Fibroblast of pulmonary artery (primary cell): ENCODE data around the gene CPOX.
"Not testable (repeated sequence)": the region's sequence is repeated elsewhere in the genome, so short reads cannot be mapped to it uniquely, and the experiment has no call there.

Experiments used
- DNase-seq: peaks from one replicate; pipeline ENCODE4 v3.0.0-alpha.2; 2010; ENCODE audit warnings: low read depth
- H3K4me3 ChIP-seq: replicated peaks from 2 replicates; pipeline ENCODE4 v1.5.1; 2011; ENCODE audit warnings: low read depth, mild to moderate bottlenecking, control low read depth, low read length, moderate library complexity
- TF ChIP-seq, protein P1 (sequence below): IDR thresholded peaks from 2 replicates; pipeline ENCODE4 v1.5.1; 2011; ENCODE audit warnings: mild to moderate bottlenecking, control low read depth, low read length, inconsistent platforms; ENCODE audit errors: missing control alignments

The CPOX gene

DNA sequence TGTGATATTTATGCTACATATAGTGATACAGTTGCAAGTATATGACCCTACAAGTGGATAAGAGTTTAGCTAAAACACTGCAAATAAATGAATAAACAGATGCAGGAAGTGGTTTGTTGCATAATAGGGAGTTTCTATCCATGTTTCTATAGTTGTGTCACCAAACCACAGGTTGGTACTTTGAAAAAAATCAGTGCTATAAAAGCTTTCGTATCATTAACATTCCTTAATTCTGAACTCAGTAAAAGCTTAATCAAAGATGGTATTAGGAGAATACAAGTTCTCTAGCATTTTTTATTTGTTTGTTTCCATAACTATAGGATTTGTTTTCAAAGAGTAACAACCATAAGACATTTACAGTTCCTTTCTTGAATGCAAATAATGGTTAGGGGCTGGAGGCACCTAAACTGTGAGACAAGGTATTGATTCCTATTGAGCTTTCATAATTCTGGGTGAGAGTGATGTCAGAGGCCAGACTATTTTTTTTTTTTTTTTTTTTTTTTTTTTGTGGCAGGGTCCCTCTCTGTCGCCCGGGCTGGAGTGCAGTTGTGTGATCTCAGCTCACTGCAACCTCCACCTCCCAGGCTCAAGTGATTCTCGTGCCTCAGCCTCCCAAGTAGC, 29.6 kb downstream of the CPOX start:
- DNase-seq = peak; percentile 66
- TF ChIP-seq, protein P1, sequence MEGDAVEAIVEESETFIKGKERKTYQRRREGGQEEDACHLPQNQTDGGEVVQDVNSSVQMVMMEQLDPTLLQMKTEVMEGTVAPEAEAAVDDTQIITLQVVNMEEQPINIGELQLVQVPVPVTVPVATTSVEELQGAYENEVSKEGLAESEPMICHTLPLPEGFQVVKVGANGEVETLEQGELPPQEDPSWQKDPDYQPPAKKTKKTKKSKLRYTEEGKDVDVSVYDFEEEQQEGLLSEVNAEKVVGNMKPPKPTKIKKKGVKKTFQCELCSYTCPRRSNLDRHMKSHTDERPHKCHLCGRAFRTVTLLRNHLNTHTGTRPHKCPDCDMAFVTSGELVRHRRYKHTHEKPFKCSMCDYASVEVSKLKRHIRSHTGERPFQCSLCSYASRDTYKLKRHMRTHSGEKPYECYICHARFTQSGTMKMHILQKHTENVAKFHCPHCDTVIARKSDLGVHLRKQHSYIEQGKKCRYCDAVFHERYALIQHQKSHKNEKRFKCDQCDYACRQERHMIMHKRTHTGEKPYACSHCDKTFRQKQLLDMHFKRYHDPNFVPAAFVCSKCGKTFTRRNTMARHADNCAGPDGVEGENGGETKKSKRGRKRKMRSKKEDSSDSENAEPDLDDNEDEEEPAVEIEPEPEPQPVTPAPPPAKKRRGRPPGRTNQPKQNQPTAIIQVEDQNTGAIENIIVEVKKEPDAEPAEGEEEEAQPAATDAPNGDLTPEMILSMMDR = no peak
- H3K4me3 ChIP-seq = no peak overlapping the region

DNA sequence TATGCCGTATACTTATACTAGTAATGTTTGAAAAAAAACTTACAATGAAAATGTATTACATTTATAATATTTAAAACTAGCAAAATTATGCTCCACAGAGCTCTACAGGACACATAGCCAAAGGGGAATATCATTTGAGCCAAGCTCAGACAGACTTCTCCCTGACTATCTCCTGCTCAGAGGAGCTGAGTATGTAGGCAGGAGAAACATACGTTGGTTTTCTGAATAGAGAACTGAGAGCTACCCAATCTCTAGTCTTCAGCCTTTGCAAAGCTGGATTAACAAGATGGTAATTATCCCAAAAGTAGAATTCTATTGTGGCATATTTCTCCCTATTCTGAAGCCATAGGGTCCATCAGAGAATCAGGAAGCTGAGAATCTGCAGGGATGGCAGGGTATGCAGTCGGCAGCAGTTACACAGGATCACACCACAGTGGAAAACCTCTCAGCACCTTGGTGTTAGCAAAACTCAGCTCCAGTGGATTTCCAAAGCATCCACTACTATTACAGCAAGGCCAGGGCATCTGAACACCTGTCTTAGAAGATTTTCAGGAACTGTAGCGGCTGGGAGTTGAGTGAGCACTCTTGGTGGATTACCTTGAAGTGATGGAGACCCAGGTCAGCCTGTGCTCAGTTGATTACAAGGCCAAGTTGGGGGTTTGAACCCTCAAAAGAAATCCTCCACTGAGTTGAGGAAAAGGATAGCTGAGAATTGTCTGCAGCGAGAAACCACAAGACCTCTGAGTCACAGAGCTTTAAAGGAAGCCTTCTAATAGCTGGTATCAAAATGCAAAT, 31.5 kb downstream of the CPOX start:
- no peak for DNase-seq
- no peak overlapping the region for H3K4me3 ChIP-seq
- TF ChIP-seq, protein P1 = no peak

DNA sequence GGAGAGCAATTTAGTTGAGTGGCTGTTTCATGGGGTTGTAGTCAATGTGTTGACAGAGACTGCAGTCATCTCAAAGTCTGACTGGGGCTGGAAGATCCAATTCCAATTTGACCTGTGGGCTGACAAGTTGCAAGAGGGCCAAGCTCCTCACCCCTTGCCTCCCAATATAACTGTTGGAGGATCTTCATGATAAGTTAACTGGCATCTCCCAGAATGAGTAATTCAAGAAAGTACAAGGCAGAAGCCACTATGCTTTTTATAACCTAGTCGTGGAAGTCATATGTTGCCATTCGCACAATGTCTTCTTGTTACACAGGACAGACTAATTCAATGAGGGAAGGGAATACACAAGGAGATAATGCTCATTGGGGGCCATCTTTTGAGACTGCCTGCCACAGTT, 32.5 kb downstream of the CPOX start:
- TF ChIP-seq, protein P1 = no peak
- no peak overlapping the region for H3K4me3 ChIP-seq

DNA sequence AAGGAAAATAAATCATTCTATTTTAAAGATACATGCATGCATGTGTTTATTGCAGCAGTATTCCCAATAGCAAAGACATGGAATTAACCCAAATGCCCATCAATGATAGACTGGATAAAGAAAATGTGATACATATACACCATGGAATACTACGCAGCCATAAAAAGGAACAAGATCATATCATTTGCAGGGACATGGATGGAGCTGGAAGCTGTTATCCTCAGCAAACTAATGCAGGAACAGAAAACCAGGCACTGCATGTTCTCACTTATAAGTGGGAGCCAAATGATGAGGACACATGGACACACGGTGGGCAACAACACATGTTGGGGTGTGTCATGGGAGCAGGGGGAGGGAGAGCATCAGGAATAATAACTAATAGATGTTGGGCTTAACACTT, 33.6 kb downstream of the CPOX start:
- DNase-seq, H3K4me3 ChIP-seq: not testable (repeated sequence)

More for the DNA sequence above, 32.5 kb downstream of the CPOX start:
- no peak for DNase-seq

DNA sequence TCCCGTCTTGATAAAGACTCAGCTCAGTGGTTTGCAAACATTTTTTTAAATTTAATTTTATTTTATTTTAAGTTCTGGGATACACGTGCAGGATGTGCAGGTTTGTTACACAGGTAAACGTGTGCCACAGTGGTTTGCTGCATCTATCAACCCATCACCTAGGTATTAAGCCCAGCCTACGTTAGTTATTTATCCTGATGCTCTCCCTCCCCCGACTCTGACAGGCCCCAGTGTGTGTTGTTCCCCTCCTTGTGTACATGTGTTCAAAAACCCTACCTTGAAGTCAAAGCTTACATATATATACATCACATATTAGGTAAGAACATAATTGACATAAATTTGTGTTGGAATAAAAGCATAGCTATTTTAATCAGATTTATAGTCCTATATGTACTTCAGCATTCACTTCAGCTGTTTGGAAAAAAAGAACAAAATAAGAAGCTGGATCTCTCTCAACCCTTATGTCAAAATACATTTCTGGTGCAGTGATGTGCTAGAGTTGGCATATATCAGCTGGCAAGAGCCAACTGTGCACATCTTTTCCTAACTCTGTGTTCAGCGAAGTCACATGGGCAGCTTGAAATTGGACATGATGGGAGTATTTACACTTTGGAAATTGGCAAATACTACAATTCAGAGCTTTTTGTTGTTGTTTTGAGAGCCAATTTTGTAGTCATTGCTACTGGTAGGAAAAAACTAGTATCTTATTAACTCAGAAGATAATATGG, 35.1 kb downstream of the CPOX start:
- no peak for DNase-seq
- no peak overlapping the region for H3K4me3 ChIP-seq
- TF ChIP-seq, protein P1 = no peak

DNA sequence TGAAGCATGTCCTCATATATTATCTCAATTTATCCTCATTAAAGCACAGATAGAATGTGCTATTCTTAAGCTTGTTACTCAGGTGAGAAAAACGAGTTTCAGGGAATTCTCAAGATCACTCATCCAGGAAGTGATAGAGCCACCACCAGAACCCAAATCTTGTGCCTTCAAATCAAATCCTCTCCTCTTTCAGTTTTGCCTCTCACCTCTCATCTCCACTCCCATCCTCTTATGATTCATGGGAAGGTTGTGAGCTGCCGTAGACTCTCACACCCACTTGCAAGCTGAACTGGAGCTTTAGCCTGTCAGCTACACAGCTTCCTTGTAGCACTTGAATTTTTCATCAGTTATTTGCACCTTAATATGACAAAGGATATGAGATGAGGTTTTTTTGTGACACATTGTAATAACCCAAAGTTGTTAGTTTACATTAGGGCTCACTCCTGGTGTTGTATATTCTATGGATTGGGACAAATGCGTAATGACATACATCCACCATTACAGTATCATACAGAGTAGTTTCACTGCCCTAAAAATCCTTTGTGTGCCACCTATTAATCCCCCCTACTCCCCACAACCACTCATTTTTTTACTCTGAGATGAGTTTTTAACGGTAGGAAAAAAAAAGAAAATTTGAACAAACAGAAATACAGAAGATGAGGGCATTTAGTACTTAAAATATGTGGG, 35.9 kb downstream of the CPOX start:
- DNase-seq = no peak
- TF ChIP-seq, protein P1 = no peak
- H3K4me3 ChIP-seq = no peak overlapping the region
